ENCODE measurements around the gene IL1R2.

The IL1R2 gene

DNA sequence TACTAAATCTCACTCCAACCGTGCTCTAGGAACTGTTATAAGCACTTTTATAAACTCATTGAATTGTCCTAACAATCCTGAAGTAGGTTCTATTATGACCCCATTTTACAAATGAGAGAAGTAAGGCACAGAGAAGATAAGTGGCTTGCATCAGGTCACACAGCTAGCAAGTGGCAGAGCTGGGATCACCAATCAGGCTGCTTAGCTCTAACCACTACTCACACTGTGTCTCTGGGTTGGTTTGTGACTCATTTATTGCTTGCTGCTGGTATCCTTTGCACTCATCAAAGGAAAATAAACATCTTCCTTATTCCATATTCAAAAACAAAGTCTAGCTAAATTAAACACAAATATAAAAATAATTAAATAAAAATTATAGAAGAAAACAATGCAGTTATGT lies 42.5 kb upstream of the IL1R2 start:
- H3K27ac ChIP-seq (ENCODE audit: extremely low read depth, low read depth, low read length) = no peak overlapping the region
- H3K4me3 ChIP-seq (ENCODE audit: low read depth, low read length) = no peak overlapping the region
- H3K36me3 ChIP-seq (ENCODE audit: control insufficient read depth in 2 of 2, insufficient read depth in 1 of 2, low read length in 2 of 2) = no peaks in the 10 kb centered on the region
- no peaks in the 10 kb centered on the region for H3K4me1 ChIP-seq (ENCODE audit: control insufficient read depth, insufficient read depth, low read length)
- POLR2A ChIA-PET = no interaction called here
- CTCF ChIA-PET = no interaction called here
- no peak for TF ChIP-seq ZNF223 (tag by site-specific recombination; IDR thresholded peaks at IDR 0.05)
- TF ChIP-seq, protein P1, sequence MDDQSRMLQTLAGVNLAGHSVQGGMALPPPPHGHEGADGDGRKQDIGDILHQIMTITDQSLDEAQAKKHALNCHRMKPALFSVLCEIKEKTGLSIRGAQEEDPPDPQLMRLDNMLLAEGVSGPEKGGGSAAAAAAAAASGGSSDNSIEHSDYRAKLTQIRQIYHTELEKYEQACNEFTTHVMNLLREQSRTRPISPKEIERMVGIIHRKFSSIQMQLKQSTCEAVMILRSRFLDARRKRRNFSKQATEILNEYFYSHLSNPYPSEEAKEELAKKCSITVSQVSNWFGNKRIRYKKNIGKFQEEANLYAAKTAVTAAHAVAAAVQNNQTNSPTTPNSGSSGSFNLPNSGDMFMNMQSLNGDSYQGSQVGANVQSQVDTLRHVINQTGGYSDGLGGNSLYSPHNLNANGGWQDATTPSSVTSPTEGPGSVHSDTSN (CRISPR knock-in tag; IDR thresholded peaks at IDR 0.05) = no peak
- TF ChIP-seq ZNF202 (tag by site-specific recombination; IDR thresholded peaks at IDR 0.05; ENCODE audit: borderline replicate concordance) = no peak
- TF ChIP-seq, protein P2, sequence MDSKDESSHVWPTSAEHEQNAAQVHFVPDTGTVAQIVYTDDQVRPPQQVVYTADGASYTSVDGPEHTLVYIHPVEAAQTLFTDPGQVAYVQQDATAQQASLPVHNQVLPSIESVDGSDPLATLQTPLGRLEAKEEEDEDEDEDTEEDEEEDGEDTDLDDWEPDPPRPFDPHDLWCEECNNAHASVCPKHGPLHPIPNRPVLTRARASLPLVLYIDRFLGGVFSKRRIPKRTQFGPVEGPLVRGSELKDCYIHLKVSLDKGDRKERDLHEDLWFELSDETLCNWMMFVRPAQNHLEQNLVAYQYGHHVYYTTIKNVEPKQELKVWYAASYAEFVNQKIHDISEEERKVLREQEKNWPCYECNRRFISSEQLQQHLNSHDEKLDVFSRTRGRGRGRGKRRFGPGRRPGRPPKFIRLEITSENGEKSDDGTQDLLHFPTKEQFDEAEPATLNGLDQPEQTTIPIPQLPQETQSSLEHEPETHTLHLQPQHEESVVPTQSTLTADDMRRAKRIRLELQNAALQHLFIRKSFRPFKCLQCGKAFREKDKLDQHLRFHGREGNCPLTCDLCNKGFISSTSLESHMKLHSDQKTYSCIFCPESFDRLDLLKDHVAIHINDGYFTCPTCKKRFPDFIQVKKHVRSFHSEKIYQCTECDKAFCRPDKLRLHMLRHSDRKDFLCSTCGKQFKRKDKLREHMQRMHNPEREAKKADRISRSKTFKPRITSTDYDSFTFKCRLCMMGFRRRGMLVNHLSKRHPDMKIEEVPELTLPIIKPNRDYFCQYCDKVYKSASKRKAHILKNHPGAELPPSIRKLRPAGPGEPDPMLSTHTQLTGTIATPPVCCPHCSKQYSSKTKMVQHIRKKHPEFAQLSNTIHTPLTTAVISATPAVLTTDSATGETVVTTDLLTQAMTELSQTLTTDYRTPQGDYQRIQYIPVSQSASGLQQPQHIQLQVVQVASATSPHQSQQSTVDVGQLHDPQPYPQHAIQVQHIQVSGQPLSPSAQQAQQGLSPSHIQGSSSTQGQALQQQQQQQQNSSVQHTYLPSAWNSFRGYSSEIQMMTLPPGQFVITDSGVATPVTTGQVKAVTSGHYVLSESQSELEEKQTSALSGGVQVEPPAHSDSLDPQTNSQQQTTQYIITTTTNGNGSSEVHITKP (tag by site-specific recombination; IDR thresholded peaks at IDR 0.05) = no peak
- no peaks in the 10 kb centered on the region for H3K9me3 ChIP-seq (ENCODE audit: control insufficient read depth, insufficient read depth, low read depth, low read length)

- Histone ChIP-seq H3K4me1 (ENCODE audit: control insufficient read depth, insufficient read depth, low read length) (no peaks in the 10 kb centered on the region), H3K36me3 (ENCODE audit: control insufficient read depth in 2 of 2, insufficient read depth in 1 of 2, low read length in 2 of 2) (no peaks in the 10 kb centered on the region), H3K4me3 (ENCODE audit: low read depth, low read length) (no peak overlapping the region), H3K27ac (ENCODE audit: extremely low read depth, low read depth, low read length) (no peak overlapping the region), H3K9me3 (ENCODE audit: control insufficient read depth, insufficient read depth, low read depth, low read length) (no peaks in the 10 kb centered on the region)
- ChIA-PET POLR2A (no interaction called here), CTCF (no interaction called here)
- no peak for TF ChIP-seq ZNF391 (tag by site-specific recombination; IDR thresholded peaks at IDR 0.05; ENCODE audit: borderline replicate concordance, low read depth)
- no peak for TF ChIP-seq ZNF398 (tag by site-specific recombination; IDR thresholded peaks at IDR 0.05)
- TF ChIP-seq, protein P3, sequence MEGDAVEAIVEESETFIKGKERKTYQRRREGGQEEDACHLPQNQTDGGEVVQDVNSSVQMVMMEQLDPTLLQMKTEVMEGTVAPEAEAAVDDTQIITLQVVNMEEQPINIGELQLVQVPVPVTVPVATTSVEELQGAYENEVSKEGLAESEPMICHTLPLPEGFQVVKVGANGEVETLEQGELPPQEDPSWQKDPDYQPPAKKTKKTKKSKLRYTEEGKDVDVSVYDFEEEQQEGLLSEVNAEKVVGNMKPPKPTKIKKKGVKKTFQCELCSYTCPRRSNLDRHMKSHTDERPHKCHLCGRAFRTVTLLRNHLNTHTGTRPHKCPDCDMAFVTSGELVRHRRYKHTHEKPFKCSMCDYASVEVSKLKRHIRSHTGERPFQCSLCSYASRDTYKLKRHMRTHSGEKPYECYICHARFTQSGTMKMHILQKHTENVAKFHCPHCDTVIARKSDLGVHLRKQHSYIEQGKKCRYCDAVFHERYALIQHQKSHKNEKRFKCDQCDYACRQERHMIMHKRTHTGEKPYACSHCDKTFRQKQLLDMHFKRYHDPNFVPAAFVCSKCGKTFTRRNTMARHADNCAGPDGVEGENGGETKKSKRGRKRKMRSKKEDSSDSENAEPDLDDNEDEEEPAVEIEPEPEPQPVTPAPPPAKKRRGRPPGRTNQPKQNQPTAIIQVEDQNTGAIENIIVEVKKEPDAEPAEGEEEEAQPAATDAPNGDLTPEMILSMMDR (tag by site-specific recombination; IDR thresholded peaks at IDR 0.05) = no peak
- TF ChIP-seq ZBTB8A (tag by site-specific recombination; IDR thresholded peaks at IDR 0.05) = no peak
- no peak for TF ChIP-seq ZFHX2 (tag by site-specific recombination; conservative IDR thresholded peaks at IDR 0.05)
- no peak for TF ChIP-seq ZNF610 (tag by site-specific recombination; IDR thresholded peaks at IDR 0.05; ENCODE audit: borderline replicate concordance)
- no peak for TF ChIP-seq ZNF654 (tag by site-specific recombination; IDR thresholded peaks at IDR 0.05; ENCODE audit: low read depth)
- no peak for TF ChIP-seq BCL11A (tag by site-specific recombination; IDR thresholded peaks at IDR 0.05; ENCODE audit: low read depth)
- no peak for TF ChIP-seq ZSCAN30 (tag by site-specific recombination; IDR thresholded peaks at IDR 0.05)
- TF ChIP-seq KLF9 (tag by site-specific recombination; IDR thresholded peaks at IDR 0.05; ENCODE audit: low read depth) = no peak
- no peak for TF ChIP-seq IKZF3 (tag by site-specific recombination; IDR thresholded peaks at IDR 0.05)
- no peak for TF ChIP-seq ZNF629 (tag by site-specific recombination; IDR thresholded peaks at IDR 0.05)
- no peak for TF ChIP-seq ZSCAN16 (tag by site-specific recombination; IDR thresholded peaks at IDR 0.05)
Measured at GRCh38 chr2:101951296-101951695, 40.5 kb upstream of the IL1R2 start.

All from HEK293 (cell line).